ENCODE data around the gene ITGAE.
"Not testable (repeated sequence)": the region's sequence is repeated elsewhere in the genome, so short reads cannot be mapped to it uniquely, and the experiment has no call there.

ITGAE gene

GRCh38 chr17:3795390-3796102, 5.4 kb downstream of the ITGAE start:
- DNase-seq (ENCODE audit: low read depth), result no peak

GRCh38 chr17:3794557-3795389, 6.2 kb downstream of the ITGAE start:
- no peak for DNase-seq (ENCODE audit: low read depth)

- not testable (repeated sequence) for DNase-seq (ENCODE audit: low read depth)
Observed at GRCh38 chr17:3794152-3794551, 6.8 kb downstream of the ITGAE start.

GRCh38 chr17:3793258-3793657, 7.7 kb downstream of the ITGAE start:
- DNase-seq (ENCODE audit: low read depth), result not testable (repeated sequence)

- DNase-seq (ENCODE audit: low read depth), result no peak
Observed at GRCh38 chr17:3792481-3792880, 8.5 kb downstream of the ITGAE start.

- DNase-seq (ENCODE audit: low read depth), result no peak
Observed at GRCh38 chr17:3788200-3788599, 12.8 kb downstream of the ITGAE start.

- DNase-seq (ENCODE audit: low read depth), result not testable (repeated sequence)
Observed at GRCh38 chr17:3785323-3785722, 15.7 kb downstream of the ITGAE start.

- DNase-seq (ENCODE audit: low read depth), result no peak
Observed at GRCh38 chr17:3782751-3783150, 18.2 kb downstream of the ITGAE start.

- no peak for DNase-seq (ENCODE audit: low read depth)
Observed at GRCh38 chr17:3780986-3781385, 20.0 kb downstream of the ITGAE start.

- DNase-seq (ENCODE audit: low read depth), result no peak
Observed at GRCh38 chr17:3777366-3778120, 23.4 kb downstream of the ITGAE start.

GRCh38 chr17:3773966-3774365, 27.0 kb downstream of the ITGAE start:
- DNase-seq (ENCODE audit: low read depth), result no peak

- DNase-seq (ENCODE audit: low read depth), result no peak
Observed at GRCh38 chr17:3773511-3773910, 27.5 kb downstream of the ITGAE start.

GRCh38 chr17:3772764-3773163, 28.2 kb downstream of the ITGAE start:
- no peak for DNase-seq (ENCODE audit: low read depth)

- no peak for DNase-seq (ENCODE audit: low read depth)
Observed at GRCh38 chr17:3771140-3771539, 29.8 kb downstream of the ITGAE start.

GRCh38 chr17:3770466-3770865, 30.5 kb downstream of the ITGAE start:
- DNase-seq (ENCODE audit: low read depth), result no peak

GRCh38 chr17:3768769-3769168, 32.2 kb downstream of the ITGAE start:
- DNase-seq (ENCODE audit: low read depth), result no peak

GRCh38 chr17:3768341-3768740, 32.6 kb downstream of the ITGAE start:
- DNase-seq (ENCODE audit: low read depth), result no peak

- no peak for DNase-seq (ENCODE audit: low read depth)
Observed at GRCh38 chr17:3766779-3767178, 34.2 kb downstream of the ITGAE start.

GRCh38 chr17:3765981-3766380, 35.0 kb downstream of the ITGAE start:
- DNase-seq (ENCODE audit: low read depth), result no peak

- DNase-seq (ENCODE audit: low read depth), result no peak
Observed at GRCh38 chr17:3763777-3764170, 37.2 kb downstream of the ITGAE start.

GRCh38 chr17:3762922-3763776, 37.8 kb downstream of the ITGAE start:
- DNase-seq (ENCODE audit: low read depth), result no peak

- DNase-seq (ENCODE audit: low read depth), result no peak
Observed at GRCh38 chr17:3761918-3762380, 39.0 kb downstream of the ITGAE start.
